Fibroblast of mammary gland (primary cell): ENCODE data around the gene C17orf58.

Source experiments
- DNase-seq: peaks from one replicate; pipeline ENCODE4 v3.0.0-alpha.2; 2010; ENCODE audit warnings: low read depth
- H3K4me3 ChIP-seq: 2 replicates; pipeline ENCODE4 v1.5.1; 2011; ENCODE audit warnings: low read depth, mild to moderate bottlenecking, low read length, moderate library complexity; ENCODE audit not compliant: control insufficient read depth
- CTCF ChIP-seq: conservative IDR thresholded peaks from 2 replicates; pipeline ENCODE4 v1.5.1; 2011; ENCODE audit warnings: low read depth, low read length, inconsistent platforms; ENCODE audit not compliant: control insufficient read depth, insufficient read depth

Gene C17orf58

GRCh38 chr17:68016838-68017237, 20.6 kb upstream of the C17orf58 start:
- no peak overlapping the region for H3K4me3 ChIP-seq
- no peak for DNase-seq
- TF ChIP-seq CTCF: no peak

- TF ChIP-seq CTCF: no peak
- no peak overlapping the region for H3K4me3 ChIP-seq
- DNase-seq: no peak
Measured at GRCh38 chr17:68015081-68015723, 18.9 kb upstream of the C17orf58 start.

GRCh38 chr17:68013385-68013784, 17.1 kb upstream of the C17orf58 start:
- no peak overlapping the region for H3K4me3 ChIP-seq
- TF ChIP-seq CTCF: no peak
- no peak for DNase-seq

- H3K4me3 ChIP-seq: peak overlapping the region; percentile 12
- DNase-seq: peak; percentile 40
- TF ChIP-seq CTCF: peak; percentile 68
Measured at GRCh38 chr17:68011199-68011665, 15.0 kb upstream of the C17orf58 start.

- TF ChIP-seq CTCF: no peak
- peak; percentile 4 for DNase-seq
- H3K4me3 ChIP-seq: no peak overlapping the region
Measured at GRCh38 chr17:68006797-68007196, 10.5 kb upstream of the C17orf58 start.

GRCh38 chr17:68004201-68004600, 7.9 kb upstream of the C17orf58 start:
- H3K4me3 ChIP-seq: no peak overlapping the region
- TF ChIP-seq CTCF: no peak
- DNase-seq: no peak
